ENCODE measurements around the gene SESTD1.
A peak's percentile ranks its signal among the peaks of the same experiment; 100 is the strongest.

SESTD1 gene

GRCh38 chr2:179191110-179191509, 73.5 kb downstream of the SESTD1 start:
- no peak for DNase-seq (ENCODE audit: low spot score)

DNA sequence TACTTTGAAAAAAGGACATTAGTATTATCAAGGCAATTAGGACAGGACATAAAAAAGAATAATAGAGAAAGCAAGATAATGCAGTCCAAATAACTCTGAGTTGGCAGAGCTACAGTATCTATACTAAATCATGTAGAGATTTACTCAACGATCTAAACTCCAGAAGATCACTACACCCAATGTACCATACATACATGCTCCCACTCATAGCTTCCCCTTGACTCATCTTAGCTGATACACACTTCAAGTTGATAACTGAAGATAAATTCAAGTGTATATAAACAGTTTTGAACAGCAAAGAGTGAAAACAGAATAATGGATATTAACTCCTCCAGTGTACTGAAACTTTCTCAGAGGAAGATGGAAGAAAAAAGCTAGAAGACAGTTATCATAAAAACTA, 78.5 kb downstream of the SESTD1 start:
- DNase-seq (ENCODE audit: low spot score): no peak

- DNase-seq (ENCODE audit: low spot score): no peak
Measured at GRCh38 chr2:179184610-179185009, 80.0 kb downstream of the SESTD1 start.

DNA sequence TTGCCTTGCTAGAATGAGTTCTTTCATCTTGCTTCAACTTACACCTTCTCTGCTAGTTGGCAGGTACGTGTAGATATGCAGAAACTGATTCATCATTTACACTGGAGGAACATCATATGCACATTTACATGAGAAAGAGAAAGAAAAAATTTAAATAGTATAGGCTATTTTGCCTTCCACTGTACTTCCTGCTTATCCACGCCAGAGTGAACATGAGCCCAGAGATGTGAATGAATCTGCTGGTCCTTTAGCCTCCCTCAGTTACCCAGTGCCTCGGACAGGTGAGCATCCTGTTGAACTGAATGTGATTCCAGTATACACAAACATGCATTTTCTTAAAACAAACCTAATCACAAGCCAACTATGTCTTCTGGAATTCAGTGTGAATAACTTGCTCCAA, 83.6 kb downstream of the SESTD1 start:
- no peak for DNase-seq (ENCODE audit: low spot score)

GRCh38 chr2:179180242-179180641, 84.4 kb downstream of the SESTD1 start:
- no peak for DNase-seq (ENCODE audit: low spot score)

- no peak for DNase-seq (ENCODE audit: low spot score)
Measured at GRCh38 chr2:179179719-179180118, 84.9 kb downstream of the SESTD1 start.

DNA sequence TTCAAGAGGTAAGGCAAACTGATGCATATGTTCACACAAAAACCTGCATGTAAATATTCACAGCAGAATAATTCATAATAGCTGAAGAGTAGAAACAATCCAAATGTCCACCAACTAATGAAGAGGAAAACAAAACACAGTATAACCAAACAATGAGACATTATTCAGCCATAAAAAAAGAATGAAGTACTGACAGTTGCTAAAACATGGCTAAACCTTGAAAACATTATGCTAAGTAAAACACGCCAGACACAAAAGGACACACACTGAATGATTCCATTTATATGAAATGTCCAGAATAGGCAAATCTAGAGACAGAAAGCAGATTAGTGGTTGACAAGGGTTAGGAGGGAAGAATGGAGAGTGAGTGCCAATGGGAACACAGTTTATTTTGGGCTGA, 86.9 kb downstream of the SESTD1 start:
- peak; percentile 14 for DNase-seq (ENCODE audit: low spot score)

DNA sequence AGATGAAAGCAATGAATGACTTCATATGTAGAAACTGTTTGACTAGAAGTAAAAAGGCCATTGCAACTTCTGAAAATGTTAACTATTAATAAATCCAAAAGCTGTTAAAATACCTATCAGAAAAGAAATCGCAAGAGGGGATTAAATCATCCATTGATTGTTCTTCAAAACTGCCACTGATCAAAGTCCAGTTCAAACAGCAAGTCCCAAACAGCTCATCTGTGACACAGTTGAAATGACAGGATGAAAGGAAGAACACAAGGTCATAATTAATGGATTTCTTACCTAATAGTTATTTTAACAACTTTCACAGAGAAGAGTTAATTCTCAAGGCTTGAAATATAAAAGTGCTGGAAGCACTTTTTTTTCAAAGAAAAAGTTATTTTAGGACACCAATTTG, 90.4 kb downstream of the SESTD1 start:
- DNase-seq (ENCODE audit: low spot score): no peak

DNA sequence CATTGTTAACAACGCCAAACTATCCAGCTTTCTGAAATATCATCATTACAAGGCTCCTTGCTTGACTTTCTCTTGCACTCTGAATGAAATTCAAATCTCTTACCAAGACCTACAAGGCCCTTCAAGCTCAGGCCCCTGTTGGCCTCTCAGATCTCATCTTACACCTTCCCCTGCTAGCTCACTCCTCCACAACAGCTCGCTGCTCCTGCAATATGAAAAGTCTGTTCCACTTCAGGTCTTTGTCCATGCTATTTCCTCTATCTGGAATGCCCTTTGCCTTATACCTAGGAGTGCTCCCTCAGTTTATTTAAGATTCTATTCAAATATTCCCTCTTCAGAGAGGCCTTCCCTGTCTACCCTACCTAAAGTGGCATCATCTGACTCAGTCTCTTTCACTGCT, 91.7 kb downstream of the SESTD1 start:
- DNase-seq (ENCODE audit: low spot score): no peak

DNA sequence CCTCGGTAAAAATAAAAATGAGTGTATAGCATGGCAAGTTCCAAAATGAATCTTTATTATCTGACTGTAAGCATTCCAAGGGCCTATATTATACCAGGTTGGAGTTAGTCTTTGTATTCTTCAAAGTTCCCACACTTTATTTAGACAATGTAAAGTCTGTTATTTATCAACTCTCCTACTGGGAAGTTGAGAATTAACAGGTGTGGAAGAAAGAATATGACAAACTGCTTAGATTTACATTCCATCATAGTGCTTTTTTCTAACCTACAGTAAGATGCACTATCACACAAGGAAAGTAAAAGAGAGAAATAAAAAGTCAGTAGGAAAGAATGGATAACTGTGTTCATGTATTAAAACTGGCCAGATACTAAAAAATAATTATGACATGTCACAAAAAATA, 93.3 kb downstream of the SESTD1 start:
- DNase-seq (ENCODE audit: low spot score): no peak

DNA sequence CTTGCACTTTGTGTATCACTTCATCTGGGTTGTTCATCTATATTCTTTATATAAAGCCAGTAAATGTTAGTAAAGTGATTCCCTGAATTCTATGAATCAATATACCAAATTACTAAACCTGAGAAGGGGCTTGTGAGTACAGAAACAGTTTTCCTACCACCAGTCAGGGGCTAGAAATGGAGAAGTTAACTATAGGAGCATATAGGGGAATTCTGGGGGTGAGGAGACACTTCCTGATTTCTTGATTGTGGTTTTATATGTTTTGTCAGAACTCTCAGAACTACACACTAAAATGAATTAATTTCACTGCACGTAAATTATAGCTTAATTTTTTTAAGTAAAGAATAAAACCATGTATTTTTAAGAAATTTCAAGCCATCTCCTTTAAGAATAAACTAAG, 93.7 kb downstream of the SESTD1 start:
- no peak for DNase-seq (ENCODE audit: low spot score)

- DNase-seq (ENCODE audit: low spot score): no peak
Measured at GRCh38 chr2:179165356-179166000, 99.2 kb downstream of the SESTD1 start.

- no peak for DNase-seq (ENCODE audit: low spot score)
Measured at GRCh38 chr2:179141206-179141605, 123.4 kb downstream of the SESTD1 start.

- no peak for DNase-seq (ENCODE audit: low spot score)
Measured at GRCh38 chr2:179140571-179140970, 124.1 kb downstream of the SESTD1 start.

DNA sequence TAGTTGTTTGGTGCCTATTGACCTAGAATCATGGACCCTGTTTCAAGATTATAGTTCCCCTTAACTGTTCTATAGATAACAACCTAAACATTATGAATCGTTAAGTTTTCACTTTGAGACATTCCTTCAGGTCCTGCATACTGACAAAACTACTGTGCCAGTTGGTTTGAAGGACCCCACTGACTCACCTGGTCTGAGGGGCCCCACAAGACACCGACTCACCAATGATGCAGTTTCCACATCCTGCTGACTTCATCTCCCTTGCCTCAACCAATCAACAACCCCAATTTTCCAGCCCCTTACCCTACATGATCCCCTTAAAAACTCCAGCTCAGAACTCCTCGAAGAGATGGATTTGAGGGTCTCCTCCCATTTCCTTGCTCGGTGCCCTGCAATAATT, 125.1 kb downstream of the SESTD1 start:
- DNase-seq (ENCODE audit: low spot score): no peak

- DNase-seq (ENCODE audit: low spot score): no peak
Measured at GRCh38 chr2:179137200-179137759, 127.4 kb downstream of the SESTD1 start.

GRCh38 chr2:179133016-179133415, 131.6 kb downstream of the SESTD1 start:
- no peak for DNase-seq (ENCODE audit: low spot score)

GRCh38 chr2:179132076-179132475, 132.6 kb downstream of the SESTD1 start:
- no peak for DNase-seq (ENCODE audit: low spot score)

GRCh38 chr2:179130560-179130959, 134.1 kb downstream of the SESTD1 start:
- no peak for DNase-seq (ENCODE audit: low spot score)

- DNase-seq (ENCODE audit: low spot score): no peak
Measured at GRCh38 chr2:179129574-179130238, 134.9 kb downstream of the SESTD1 start.

GRCh38 chr2:179125404-179125803, 139.2 kb downstream of the SESTD1 start:
- no peak for DNase-seq (ENCODE audit: low spot score)

DNA sequence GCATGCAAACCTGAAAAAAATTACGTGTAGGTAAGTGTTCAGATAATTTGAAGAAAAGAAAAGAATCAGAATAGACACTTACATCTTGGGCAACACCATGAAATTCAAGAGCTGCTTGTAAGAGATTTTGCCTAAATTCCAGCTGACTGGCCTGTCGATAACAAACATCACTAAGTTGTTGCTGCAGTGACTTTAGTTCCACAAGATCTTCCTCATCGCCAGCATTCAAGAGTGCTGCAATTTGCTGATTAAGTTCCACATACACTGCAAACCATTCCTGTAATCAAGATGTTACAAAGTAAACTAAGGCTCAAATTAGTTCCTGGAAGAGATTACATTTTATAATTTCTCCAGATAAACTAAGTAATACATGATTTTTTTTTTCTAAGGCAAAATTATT, 140.3 kb downstream of the SESTD1 start:
- no peak for DNase-seq (ENCODE audit: low spot score)

DNA sequence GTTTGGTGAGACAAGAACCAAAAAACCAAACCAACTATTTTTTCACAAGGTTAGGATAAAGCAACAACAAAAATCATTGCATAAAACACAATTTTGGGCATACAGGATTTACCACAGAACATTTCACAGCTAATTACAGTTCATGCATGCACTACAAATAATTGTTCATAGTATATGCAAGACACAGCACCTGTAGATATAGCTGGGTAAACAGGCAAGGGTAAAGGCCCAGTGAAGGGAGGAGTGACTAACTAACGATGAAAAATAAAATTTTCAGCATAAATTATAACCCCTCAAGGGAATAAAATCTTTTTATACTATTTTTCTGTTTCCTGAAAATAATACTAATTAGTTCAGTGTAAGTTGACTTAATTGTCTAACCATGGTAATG, 141.4 kb downstream of the SESTD1 start:
- no peak for DNase-seq (ENCODE audit: low spot score)

- DNase-seq (ENCODE audit: low spot score): no peak
Measured at GRCh38 chr2:179107737-179108136, 156.9 kb downstream of the SESTD1 start.

Data from putamen (tissue), 1 donor.